GM18526 (cell line): ENCODE data around the gene CRLF1.

Experiments
- POLR2A ChIP-seq: IDR thresholded peaks from 3 replicates; pipeline ENCODE4 v1.6.1; 2011; ENCODE audit not compliant: insufficient read length; ENCODE audit errors: extremely low read depth

Gene CRLF1

DNA sequence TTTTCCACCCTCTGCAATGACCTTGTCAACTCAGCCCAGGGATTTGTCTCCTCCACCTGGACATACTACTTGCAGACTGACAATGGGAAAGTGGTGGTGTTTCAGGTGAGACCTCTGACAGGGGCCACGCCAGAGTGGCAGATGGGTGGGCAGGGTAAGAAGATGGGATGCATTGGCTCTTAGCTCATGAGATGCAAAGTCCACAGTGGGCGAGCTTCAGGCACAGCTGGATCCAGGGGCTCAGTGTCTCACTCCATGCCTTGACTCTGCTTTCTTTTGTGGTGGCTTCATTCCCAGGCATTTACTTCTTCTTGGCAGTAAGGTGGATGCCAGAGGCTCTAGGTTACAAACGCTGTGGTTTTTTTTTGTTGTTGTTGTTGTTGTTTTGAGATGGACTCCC, 9.4 kb upstream of the CRLF1 start:
- TF ChIP-seq POLR2A, result no peak

GRCh38 chr19:18613589-18614234, 7.1 kb upstream of the CRLF1 start:
- TF ChIP-seq POLR2A, result no peak

GRCh38 chr19:18612772-18613588, 6.4 kb upstream of the CRLF1 start, which contains the start of gene TMEM59L:
Gene TMEM59L, plus strand, starts transcription at chr19:18612870. Its CDS starts 89 bp downstream, at chr19:18612959.
- TF ChIP-seq POLR2A, result no peak

DNA sequence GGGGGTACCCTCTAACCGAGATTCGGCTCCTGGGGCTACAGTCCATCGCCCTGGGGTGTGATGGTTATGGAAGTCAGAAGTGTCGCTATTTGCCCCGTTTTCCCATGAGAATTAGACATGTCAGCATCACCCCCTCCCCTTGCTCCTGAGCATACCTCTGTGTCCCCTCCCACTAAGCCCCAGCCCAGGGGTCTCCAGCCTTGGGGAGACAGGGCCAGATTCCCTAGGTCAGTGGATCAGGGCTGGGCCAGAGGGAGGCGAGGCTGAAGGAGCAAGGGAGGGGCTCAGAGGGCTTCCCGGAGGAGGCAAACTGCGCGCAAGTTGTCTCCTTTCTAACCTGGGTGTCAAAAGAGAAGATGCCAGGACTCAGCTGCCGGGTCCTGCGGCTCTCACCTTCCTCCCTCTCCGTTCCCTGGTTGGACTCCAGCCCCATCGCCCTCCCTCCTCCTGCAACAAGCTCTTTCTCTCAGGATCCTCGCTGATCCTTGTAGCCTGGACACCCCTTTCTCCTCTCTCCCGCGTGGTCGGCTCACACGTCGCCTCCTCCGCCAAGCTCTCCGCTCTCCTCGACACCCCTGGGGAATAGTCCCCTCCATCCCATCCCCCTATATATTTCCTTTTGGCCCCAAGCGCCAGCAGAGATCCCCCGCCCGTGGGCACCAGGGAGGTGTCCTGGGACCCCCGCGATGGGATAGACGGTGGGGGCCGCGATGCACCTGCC, 5.6 kb upstream of the CRLF1 start:
- TF ChIP-seq POLR2A, result no peak

GRCh38 chr19:18611327-18612050, 4.9 kb upstream of the CRLF1 start:
- no peak for TF ChIP-seq POLR2A

DNA sequence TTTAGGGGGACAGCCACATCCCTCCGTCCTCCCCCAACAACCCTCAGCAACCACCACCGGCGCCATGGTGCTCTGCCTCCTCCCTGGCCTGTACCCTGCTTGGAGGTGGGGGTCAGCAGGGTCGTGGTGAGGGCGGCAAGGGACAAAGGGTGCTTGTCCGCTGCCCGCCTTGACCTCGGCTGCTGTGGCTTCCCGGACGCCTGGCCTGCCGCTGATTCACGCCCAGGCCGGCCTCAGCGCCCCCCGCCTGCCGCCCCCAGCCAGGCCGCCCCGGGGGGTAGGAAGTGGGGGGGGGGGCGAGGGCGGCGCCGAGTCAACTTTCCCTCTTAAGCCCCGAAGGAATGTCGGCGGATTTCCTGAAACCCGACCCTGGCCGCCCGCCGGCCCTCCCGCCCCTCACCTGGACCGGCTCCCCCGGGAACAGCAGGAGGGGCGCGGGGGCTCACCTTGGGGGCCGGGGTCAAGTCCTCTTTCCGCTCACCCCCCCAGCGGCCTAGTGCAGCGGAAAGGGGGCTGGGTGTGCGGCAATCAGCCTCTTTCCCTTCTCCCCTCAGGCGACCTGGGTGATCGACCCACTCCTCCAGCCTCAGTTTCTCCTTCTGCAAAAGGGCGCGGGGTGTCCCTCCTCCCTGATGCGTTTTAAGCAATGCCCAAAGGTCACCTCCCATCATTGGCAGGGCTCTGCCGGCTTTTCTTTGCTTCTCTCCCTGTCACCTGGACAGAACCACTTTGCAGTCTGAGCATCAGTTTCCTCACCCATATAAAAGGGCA, 4.1 kb upstream of the CRLF1 start:
- TF ChIP-seq POLR2A, result no peak

- no peak for TF ChIP-seq POLR2A
These were observed 3.6 kb upstream of the CRLF1 start for GRCh38 chr19:18610245-18610555.

GRCh38 chr19:18609717-18610051, 3.1 kb upstream of the CRLF1 start:
- TF ChIP-seq POLR2A, result no peak

- TF ChIP-seq POLR2A, result no peak
These were observed 2.5 kb upstream of the CRLF1 start for GRCh38 chr19:18608805-18609716.

GRCh38 chr19:18608102-18608804, 1.7 kb upstream of the CRLF1 start:
- TF ChIP-seq POLR2A, result no peak

DNA sequence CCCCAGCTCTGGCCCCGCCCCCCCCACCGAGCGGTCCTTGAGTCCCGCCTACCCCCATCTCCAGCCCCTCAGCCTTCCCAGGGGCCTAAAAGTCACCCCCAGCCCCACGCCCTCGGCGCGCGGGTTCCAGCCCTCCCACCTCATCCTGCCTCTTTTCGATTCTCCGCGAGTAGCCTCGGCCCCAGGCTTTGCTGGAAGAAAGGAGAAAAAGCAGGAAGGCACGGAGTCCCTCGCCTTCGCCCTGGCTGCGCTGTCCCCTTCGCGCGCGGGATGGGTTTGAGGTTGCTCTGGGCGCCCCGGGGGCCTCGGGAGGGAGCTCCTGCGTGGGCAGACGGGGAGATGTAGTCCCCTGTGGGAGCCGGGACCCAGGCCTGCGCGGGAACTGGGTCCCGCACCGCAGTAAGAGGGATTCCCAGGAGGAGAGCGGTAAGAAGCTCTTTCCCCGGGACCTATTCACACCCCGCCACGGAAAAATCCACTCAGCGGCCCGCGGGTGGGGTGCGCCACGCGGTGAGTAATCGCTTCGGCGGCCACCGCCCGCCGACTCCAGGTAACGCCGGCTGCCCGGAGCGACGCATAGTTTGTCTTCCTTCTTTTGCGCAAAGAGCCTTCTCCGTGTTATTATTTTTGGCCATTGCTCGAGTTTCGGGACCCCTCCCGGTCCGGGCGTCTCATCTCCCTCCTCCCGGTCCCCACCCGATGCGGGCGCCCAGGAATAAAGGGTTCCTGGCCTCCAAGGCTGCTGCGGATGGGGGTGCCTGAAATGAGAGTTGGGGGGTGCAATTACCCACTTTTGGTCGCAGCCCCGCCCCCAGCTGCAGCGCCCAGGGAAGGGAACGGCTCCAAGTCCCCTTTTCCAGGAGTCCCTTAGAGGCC, 865 bp upstream of the CRLF1 start:
- no peak for TF ChIP-seq POLR2A

GRCh38 chr19:18605546-18606280, 886 bp downstream of the CRLF1 start:
- TF ChIP-seq POLR2A, result no peak
